Retinal pigment epithelial cell (primary cell): ENCODE measurements around the gene DCUN1D3.

ENCODE experiments used
- DNase-seq: peaks from one replicate; pipeline ENCODE4 v3.0.0-alpha.2; 2010; ENCODE audit warnings: low read depth
- H3K4me3 ChIP-seq: 2 replicates; pipeline ENCODE4 v1.5.1; 2011; ENCODE audit warnings: mild to moderate bottlenecking, low read length, control low read depth, moderate library complexity
- TF ChIP-seq, protein P1 (sequence below): conservative IDR thresholded peaks from 2 replicates; pipeline ENCODE4 v1.5.1; 2011; ENCODE audit warnings: low read depth, low read length, control low read depth, inconsistent platforms

The DCUN1D3 gene

DNA sequence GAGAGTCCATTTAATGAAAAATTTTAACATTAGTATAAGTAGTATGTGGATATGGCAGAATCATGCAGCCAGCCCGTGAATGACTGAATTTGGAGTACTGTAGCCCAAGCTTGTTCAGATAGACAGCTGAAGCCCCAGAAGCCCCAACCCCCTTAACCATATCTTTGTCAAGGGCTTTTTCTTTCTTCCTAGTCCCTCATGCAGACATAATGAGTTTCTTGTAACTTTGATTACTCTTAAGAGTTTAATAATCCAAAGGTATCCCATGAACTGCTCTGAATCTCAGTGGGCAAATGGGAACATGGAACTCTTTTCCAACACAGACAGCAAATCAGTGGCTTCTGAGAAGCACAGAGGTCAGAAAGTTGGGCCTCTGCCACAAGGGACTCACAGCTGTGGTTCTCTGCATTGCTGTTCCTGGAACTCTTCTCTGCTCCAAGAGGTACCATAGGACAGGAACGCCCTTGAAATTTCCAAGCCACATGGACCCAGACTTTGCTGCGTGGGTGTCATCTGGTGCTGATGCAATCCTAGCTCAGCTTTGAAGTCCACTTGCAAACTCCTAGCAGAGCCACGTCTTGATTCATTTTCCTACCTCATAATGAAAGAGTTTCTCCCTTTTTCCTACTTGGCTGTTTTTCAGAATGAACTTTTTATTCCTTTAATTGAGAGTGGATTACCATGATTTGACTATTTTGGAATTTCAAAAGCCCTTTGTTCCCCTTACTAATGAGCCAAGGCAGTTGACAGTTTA, 18.5 kb upstream of the DCUN1D3 start:
- TF ChIP-seq, protein P1, sequence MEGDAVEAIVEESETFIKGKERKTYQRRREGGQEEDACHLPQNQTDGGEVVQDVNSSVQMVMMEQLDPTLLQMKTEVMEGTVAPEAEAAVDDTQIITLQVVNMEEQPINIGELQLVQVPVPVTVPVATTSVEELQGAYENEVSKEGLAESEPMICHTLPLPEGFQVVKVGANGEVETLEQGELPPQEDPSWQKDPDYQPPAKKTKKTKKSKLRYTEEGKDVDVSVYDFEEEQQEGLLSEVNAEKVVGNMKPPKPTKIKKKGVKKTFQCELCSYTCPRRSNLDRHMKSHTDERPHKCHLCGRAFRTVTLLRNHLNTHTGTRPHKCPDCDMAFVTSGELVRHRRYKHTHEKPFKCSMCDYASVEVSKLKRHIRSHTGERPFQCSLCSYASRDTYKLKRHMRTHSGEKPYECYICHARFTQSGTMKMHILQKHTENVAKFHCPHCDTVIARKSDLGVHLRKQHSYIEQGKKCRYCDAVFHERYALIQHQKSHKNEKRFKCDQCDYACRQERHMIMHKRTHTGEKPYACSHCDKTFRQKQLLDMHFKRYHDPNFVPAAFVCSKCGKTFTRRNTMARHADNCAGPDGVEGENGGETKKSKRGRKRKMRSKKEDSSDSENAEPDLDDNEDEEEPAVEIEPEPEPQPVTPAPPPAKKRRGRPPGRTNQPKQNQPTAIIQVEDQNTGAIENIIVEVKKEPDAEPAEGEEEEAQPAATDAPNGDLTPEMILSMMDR: no peak
- DNase-seq: no peak
- H3K4me3 ChIP-seq: no peak overlapping the region

DNA sequence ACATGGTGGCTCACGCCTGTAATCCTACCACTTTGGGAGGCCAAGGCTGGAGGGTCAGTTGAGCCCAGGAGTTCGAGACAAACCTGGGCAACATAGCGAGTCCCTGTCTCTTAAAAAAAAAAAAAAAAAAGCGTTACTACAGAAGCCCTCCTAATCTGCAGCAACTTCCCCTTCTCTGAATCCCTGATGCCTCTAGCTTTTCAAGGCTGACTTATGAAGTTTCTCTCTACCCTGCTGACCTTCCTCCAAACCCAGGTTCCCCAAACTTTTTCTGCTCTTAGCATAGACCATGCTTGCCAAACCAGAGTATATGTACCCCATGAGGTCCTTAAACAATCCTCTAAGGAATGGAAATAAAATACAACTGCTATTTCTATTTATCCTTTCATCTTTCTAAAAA, 16.8 kb upstream of the DCUN1D3 start:
- no peak overlapping the region for H3K4me3 ChIP-seq
- TF ChIP-seq, protein P1: no peak
- DNase-seq: no peak

DNA sequence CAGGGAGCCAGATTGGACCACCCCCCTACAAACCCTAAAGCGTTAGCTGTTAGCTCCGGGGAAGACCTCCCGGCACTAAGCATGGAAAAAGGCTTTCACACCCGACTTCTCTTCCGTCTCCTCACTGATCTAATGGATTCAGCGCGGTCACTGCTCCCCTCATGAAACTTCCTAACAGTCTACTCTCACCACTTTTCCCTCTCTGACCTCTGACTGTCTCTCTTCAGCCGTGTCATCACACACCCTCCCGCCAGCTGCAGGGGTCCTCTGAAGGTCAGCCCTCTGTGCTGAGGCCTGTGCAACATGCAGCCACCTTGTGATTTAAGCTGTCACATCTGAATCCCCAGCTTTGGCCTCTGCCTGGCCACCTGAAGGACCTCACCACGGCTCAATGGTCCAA, 16.1 kb upstream of the DCUN1D3 start:
- TF ChIP-seq, protein P1: no peak
- H3K4me3 ChIP-seq: no peak overlapping the region
- DNase-seq: no peak

DNA sequence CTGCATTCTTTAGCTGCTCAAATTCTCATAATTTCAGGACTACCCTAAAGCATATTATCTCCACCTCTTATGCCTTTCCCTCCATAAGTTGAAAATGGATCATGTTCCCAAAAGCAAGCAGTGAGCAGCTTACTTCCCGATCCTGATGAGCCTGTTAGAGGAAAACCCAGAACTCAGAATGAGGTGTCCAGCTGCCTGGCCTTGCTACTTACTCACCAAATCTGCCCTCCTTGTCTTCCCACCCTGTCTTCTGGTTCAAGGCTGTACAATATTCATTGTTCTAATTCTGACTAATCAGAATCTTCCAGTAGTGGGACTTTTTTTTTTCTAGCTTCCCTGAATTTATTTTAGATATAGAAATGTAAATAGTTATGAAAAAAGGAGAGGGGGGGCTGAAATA, 11.2 kb upstream of the DCUN1D3 start:
- H3K4me3 ChIP-seq: no peak overlapping the region
- TF ChIP-seq, protein P1: no peak
- no peak for DNase-seq

DNA sequence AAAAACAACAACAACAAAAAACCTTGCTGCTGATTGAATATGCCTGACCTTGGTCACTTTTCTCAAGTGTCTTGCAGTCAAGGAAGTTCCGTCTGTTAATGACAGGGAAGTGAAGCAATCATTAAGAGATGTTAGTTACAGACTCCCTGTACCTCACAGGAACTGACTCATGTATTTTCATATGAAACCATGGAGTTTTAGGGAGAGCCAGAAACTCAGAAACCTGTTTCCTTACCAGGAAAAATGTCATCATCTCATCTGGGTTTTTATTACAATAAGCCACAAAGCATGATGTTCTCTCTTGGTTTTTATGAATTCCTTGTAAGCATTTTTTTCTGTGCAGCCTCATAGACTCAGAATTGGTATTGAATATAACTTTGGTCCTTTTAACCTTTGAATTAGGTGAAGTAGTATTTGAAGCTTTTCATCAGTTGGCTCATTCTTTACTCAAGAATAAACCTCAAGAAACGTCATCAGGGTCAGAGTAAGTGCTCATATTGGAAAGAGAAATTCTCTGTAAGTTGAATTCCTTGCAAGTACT, 10.7 kb upstream of the DCUN1D3 start:
- H3K4me3 ChIP-seq: no peak overlapping the region
- TF ChIP-seq, protein P1: no peak
- no peak for DNase-seq

DNA sequence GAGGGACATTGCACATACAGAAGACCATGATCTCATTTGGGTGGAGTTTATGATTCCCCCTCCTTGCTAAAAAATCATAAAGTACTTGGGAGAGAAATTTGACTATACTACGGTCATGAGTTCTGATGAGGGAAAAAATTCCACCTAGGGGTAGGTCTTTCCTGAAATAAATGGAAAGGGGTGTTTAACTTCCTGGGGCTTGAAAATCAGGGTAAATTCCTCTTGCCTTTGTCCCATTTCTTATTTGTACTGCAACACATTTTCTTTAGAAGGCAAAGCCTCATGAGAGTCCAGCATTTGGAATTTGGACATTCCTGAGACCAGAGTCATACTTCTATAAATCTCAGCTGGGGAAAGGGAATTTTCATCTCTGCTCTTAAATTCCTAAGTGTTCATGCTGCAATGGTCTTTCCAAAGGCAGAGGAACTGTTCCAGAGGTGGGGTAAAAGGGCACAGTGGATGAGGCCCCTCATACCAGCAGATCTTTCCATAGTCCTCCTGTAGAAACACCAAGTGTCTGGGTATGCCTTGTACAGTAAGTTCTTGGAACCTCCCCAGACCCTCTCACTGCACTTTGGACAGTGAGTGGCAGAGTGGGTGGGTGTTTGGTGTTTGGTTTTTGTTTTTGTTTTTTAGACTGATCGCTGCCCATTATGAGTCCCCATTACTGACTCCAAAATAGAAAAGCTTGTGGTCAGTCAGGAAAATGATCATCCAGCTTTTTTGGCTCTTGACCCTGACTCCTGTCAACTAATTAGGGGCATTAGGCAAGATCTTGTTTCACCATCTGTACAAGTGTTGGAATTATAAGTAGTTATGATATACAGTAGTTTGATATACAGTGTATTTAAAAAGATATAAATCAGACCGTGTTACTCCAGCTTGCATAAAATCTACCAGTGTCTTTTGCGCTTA, 6.4 kb upstream of the DCUN1D3 start:
- no peak for DNase-seq
- no peak overlapping the region for H3K4me3 ChIP-seq
- TF ChIP-seq, protein P1: no peak
